ENCODE data around the gene ITGB2. TPM values are rescaled to one million over a fixed set of nuclear protein-coding genes. Genes with fewer than 3 reads are reported as not detected.
"Not testable (repeated sequence)": the region's sequence is repeated elsewhere in the genome, so short reads cannot be mapped to it uniquely, and the experiment has no call there.

Gene ITGB2
- total RNA-seq, 1 experiment from 2014 or later: 120 TPM

DNA sequence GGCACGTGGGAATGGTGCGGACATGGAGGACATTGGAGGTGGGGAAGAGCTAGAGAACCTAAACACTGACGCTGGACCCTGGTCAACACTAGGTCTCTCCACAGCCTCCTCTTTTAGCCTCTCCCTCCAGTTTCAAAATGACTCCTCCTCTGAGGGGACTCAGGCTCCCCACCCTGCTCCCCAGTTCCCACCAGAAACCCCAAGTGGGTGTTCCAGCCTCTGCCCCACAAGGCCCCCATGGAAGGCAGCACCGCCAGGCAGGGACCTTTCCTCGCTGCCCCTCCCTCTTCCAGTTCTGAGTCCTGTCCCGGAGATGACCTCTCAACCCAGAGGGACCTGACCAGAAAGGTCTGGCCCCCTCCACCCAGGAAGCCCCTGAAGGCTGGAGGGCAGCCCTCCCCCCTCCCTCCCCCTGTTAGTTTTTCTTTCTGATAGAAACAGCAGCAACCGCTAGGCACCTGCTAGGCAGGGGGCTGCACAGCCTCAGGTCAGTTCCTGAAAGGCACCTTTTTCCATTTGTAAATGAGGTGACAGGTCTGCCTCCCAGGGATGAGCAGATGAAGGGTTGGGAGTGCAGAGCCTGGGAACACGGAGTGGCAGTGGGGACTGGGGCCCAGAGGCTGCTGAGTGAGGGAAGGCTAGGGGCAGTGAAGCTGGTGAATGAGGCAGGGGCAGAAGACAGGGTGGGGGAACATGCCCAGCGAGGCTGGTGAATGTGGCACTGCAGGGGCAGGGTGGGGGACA lies 9.3 kb upstream of the ITGB2 start:
- Histone ChIP-seq H3K9me3 (replicated peaks) (no peaks in the 10 kb centered on the region), H3K27ac (peak overlapping the region; percentile 94; the same call in 1 of the 2 replicates), H3K27me3 (replicated peaks) (no peaks in the 10 kb centered on the region), H3K36me3 (peaks cover 11% of the 10 kb centered on the region), H3K4me3 (no peak overlapping the region), H3K4me1 (replicated peaks) (peaks cover 76% of the 10 kb centered on the region)
- DNase-seq (ENCODE audit: low read depth in 1 of 2, low spot score in 2 of 2): no peak

DNA sequence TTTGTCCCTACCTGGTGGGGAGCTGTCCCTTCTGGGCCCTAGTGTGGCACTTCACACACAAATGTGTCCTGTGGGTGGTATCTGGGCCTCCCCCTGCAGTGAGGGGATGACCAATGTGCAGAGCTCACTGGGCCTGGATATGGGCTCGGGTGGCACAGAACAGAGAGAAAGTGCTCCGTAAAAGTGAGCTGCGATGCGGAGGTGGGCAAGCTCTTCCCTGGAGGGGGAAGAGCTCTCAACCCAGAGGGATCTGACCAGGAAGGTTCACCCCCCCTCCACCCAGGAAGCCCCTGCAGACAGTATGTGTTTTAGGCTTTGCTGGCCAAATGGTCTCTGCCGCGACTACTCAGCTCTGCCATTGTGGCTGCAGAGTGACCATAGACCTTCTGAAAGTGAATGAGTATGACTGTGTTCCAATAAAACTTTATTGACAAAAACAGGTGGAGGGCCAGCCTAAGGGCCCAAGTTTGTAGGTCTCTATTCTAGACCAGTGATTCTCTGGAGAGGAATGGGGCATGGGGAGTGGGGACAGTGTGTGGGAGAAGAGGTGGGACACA lies 8.6 kb upstream of the ITGB2 start:
- Histone ChIP-seq H3K27me3 (replicated peaks) (no peaks in the 10 kb centered on the region), H3K27ac (peak overlapping the region; percentile 94), H3K4me3 (no peak overlapping the region), H3K36me3 (peaks cover 11% of the 10 kb centered on the region; the same call in 1 of the 2 replicates), H3K9me3 (replicated peaks) (no peaks in the 10 kb centered on the region), H3K4me1 (replicated peaks) (peaks cover 83% of the 10 kb centered on the region)
- DNase-seq (ENCODE audit: low read depth in 1 of 2, low spot score in 2 of 2): peak in 1 of 2 experiments; percentile 54

DNA sequence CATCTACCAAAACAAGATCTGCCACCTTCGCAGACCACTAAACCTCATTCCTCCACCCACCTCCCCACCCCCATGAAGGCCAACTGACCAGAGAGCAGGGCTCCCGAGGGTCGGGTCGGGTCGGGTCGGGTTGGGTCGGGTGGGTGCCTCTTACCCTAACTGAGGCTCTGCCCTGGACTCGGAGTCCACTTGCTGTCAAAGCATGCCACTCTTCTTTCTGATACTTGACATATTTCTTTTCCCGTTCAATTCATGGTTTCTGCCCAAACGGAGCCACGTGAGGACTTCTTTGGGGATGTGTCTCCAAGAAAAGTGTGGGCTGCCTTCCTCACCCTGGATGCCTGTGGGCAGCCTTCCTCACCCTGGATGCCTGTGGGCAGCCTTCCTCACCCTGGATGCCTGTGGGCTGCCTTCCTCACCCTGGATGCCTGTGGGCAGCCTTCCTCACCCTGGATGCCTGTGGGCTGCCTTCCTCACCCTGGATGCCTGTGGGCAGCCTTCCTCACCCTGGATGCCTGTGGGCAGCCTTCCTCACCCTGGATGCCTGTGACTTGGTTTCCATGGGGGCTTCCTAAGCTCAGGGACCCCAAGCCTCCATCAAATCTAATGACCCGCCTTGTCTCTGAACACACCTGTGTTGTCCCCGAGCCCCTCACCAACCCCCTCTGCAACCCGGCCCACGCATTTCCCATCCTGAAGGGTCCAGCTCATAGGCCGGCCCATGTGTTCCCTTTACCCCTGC lies 8.0 kb upstream of the ITGB2 start:
- peak in 1 of 2 experiments; percentile 82 for DNase-seq (ENCODE audit: low read depth in 1 of 2, low spot score in 2 of 2)
- Histone ChIP-seq H3K4me1 (replicated peaks) (peaks cover 88% of the 10 kb centered on the region), H3K27ac (peak overlapping the region; percentile 99), H3K4me3 (peak overlapping the region; percentile 41)
- H3K9me3 ChIP-seq (replicated peaks); H3K36me3 ChIP-seq; H3K27me3 ChIP-seq (replicated peaks): not testable (repeated sequence)

DNA sequence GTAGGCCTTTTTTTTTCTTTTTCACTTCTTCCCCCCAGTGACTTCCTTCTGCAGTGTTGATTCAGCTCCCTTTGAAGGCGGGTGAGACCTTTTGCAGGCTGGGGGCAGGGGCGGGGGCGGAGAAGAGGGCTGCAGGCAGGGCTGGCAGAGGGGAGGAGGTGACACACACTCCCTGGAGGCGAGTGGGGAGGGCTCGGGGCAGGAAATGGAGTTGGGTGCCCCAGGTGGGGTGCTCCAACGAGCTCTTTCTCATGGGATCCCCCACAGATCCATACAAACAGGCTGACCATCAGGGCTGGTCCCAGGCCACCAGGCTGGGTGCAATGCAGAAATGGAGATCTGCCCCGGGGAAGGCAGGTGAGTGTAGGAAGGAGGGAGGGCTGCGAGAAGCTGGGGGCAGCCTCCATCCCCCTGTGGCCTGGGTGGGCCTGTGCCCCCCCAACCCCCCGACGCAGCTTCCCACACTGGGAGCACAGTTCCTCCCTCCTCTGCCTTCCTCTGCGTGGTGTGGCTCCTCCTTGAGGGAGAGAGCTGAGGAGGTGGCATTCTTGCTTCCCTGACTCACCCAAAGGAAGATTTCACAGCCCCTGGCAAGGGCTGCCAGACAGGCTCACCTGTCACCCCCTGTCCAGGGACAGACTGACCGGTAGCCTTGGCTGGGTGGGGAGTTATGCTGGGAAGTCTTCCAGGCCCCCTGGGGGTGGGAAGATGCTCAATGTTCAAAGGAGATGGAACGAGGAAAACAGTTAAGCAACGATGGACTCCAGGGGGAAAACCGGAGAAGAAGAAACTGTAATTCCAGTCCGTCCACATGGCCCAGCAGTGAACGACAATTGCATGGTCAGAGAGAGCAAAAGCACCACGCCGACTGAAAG lies 7.1 kb upstream of the ITGB2 start:
- Histone ChIP-seq H3K36me3 (peaks cover 10% of the 10 kb centered on the region), H3K27ac (peak overlapping the region; percentile 99), H3K4me1 (replicated peaks) (peaks cover 86% of the 10 kb centered on the region), H3K27me3 (replicated peaks) (no peaks in the 10 kb centered on the region), H3K4me3 (peak overlapping the region; percentile 41), H3K9me3 (replicated peaks) (no peaks in the 10 kb centered on the region)
- peak; percentile 94 to 97 for DNase-seq (ENCODE audit: low read depth in 1 of 2, low spot score in 2 of 2)

DNA sequence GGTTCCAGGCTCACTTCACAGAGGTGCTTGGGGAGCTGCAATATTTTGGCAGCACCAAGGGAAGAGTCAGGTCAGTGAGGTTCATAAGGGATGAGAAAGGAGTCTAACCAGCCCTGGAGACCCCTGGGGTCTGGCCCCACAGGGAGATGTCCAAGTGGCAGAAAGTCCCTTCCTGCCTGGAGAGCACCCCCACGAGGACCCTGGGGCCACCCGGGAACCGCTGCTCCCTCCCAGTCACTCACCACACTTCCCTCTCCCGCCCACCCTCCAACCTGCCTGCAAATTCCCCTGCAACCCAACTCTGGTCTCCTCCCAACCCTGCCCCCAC lies 6.5 kb upstream of the ITGB2 start:
- peak overlapping the region; percentile 41 for H3K4me3 ChIP-seq
- no peaks in the 10 kb centered on the region for H3K27me3 ChIP-seq (replicated peaks)
- peaks cover 10% of the 10 kb centered on the region for H3K36me3 ChIP-seq
- H3K27ac ChIP-seq: peak overlapping the region; percentile 99
- no peak for DNase-seq (ENCODE audit: low read depth in 1 of 2, low spot score in 2 of 2)
- H3K9me3 ChIP-seq (replicated peaks): no peaks in the 10 kb centered on the region
- H3K4me1 ChIP-seq (replicated peaks): peaks cover 80% of the 10 kb centered on the region

DNA sequence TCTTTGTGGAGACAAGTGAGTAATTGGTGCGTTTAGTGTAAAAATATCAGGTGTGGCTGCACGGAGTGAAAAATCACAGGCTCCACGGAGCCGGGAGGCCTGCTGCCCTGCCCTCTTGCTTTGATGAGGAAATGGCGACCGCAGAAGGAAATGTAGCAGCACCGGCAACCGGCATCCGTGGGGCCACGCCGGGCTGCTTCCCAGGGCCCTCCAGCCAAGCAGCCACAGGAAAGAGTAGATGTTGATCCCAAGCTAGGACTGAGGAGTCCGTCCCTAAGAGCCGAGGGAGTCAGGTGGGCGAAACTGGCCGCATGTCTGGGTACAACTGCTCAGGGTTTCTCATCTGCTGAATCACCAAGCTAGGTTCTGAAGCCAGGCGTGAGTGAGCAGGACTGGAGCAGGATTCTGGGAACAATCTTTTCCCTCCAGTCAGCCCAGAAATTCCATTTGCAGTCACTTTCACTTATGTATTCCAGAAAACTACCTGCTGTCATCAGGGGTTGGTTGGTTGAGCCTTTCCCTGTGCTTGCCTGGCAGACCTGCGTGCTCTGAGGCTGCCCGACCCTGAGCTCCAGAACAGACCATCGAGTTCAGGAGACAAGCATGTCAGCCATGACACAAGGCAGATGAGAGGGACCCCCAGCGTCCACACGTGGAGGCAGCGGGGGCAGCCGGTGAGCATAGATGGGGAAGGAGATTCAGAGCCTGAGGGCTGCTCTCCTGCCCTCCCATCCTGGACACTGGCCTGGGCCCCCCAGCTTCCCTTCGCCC lies 5.8 kb upstream of the ITGB2 start:
- Histone ChIP-seq H3K4me1 (replicated peaks) (peaks cover 73% of the 10 kb centered on the region), H3K27ac (peak overlapping the region; percentile 99), H3K9me3 (replicated peaks) (no peaks in the 10 kb centered on the region), H3K27me3 (replicated peaks) (no peaks in the 10 kb centered on the region), H3K36me3 (peaks cover 10% of the 10 kb centered on the region), H3K4me3 (no peak overlapping the region)
- DNase-seq (ENCODE audit: low read depth in 1 of 2, low spot score in 2 of 2): no peak

DNA sequence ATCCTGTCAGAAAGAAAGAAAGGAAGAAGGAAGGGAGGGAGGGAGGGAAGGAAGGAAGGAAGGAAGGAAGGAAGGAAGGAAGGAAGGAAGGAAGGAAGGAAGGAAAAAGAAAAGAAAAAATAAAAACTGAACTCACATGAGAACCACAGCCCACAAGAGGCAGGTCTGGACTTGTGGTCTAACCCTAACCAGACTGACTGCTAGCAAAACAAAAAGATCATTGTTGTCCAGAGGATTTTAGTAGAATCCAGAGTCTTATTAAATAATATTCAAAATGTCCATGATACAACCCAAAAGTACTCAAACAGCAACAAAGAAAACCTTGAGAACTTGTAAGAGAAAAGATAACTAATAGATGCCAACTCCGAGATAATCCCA lies 4.7 kb upstream of the ITGB2 start:
- Histone ChIP-seq H3K4me3 (no peak overlapping the region), H3K27ac (peak overlapping the region; percentile 36), H3K36me3 (peaks cover 17% of the 10 kb centered on the region), H3K27me3 (replicated peaks) (no peaks in the 10 kb centered on the region), H3K4me1 (replicated peaks) (peaks cover 62% of the 10 kb centered on the region), H3K9me3 (replicated peaks) (no peaks in the 10 kb centered on the region)
- DNase-seq (ENCODE audit: low read depth in 1 of 2, low spot score in 2 of 2): no peak

DNA sequence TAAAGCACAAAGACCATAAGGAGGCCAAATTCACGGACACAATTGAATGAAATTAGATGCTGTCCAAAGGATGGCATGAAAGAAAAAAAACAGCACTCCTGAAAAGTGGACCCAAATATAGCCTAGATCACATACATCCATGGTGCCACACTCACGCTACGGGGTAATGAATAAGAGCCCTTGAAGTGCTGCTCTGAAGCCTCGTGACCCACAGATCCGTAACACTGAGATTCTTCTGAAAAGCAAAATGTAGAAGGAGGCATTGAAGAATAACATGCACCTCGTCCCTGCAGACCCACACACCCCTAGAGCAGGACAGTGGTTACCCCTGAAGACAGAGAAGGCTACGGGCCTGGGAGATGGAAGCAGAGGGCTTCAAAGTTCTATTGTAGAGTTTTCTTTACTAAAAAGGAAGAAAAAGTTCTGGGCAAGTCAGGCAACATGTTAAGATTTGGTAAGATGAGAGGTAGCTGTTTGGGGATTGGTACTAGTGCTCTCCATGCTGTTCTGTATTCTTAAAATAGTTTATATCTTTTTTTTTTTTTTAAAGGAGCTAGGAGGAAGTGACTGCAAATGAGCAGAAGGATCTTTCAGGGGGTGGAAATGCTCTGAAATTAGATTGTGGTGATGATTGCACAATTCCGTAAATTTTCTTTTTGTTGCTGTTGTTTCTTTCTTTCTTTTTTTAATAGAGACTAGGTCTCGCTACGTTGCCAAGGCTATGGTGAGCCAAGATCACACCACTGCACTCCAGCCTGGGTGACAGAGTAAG lies 4.1 kb upstream of the ITGB2 start:
- H3K4me3 ChIP-seq: no peak overlapping the region
- peaks cover 56% of the 10 kb centered on the region for H3K4me1 ChIP-seq (replicated peaks)
- peak in 1 of 2 experiments; percentile 25 for DNase-seq (ENCODE audit: low read depth in 1 of 2, low spot score in 2 of 2)
- peaks cover 22% of the 10 kb centered on the region for H3K36me3 ChIP-seq
- no peaks in the 10 kb centered on the region for H3K9me3 ChIP-seq (replicated peaks)
- peak overlapping the region; percentile 36 for H3K27ac ChIP-seq
- no peaks in the 10 kb centered on the region for H3K27me3 ChIP-seq (replicated peaks)

DNA sequence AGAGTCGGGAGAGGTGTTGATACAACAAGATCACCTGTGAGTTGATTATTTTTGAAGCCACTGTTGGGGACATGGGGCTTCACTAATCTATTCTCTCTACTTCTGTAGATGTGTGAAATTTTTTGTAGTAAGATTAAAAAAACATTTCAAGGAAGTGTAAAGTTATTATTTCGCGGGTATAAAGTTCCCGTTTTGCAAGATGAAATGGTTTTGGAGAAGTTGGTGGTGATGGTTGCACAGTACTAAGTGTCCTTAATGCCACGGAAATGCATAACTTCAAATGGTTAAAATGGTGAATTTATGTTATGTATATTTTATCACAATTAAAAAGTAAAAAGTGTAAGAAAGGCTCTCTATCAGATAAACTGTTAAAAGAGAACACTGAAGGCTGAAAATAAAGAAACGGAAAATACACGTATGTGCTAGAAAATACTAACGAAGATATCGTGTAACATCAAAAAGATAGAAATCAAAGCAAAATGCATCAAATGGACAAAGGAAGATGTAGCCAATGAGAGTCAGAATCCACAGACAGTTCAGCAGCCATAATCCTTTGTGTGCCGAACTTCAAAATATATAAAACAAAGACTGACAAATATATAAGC lies 2.9 kb upstream of the ITGB2 start:
- Histone ChIP-seq H3K9me3 (replicated peaks) (no peaks in the 10 kb centered on the region), H3K27me3 (replicated peaks) (no peaks in the 10 kb centered on the region), H3K27ac (no peak overlapping the region), H3K36me3 (peaks cover 22% of the 10 kb centered on the region), H3K4me1 (replicated peaks) (peaks cover 46% of the 10 kb centered on the region), H3K4me3 (no peak overlapping the region)
- DNase-seq (ENCODE audit: low read depth in 1 of 2, low spot score in 2 of 2): no peak

DNA sequence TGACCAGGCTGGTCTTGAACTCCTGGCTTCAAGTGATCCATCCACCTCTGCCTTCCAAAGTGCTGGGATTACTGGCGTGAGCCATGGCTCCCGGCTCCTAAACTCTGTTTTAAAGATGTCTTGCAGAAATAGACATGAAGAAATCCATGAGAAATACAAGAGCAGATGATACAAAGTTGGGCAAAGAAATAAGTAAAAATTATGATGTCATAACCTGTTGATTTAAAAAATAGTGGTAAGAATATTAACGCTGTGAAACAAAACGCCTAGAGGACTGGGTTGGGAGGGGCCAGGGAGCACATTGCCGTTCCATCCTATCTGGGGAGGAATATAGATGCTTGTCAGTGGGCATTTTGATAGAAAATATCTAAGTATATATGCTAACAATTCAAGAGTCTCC lies 1.2 kb upstream of the ITGB2 start:
- H3K4me1 ChIP-seq (replicated peaks): peaks cover 38% of the 10 kb centered on the region
- DNase-seq (ENCODE audit: low read depth in 1 of 2, low spot score in 2 of 2): no peak
- H3K4me3 ChIP-seq: no peak overlapping the region
- no peaks in the 10 kb centered on the region for H3K27me3 ChIP-seq (replicated peaks)
- no peaks in the 10 kb centered on the region for H3K9me3 ChIP-seq (replicated peaks)
- peaks cover 29% of the 10 kb centered on the region for H3K36me3 ChIP-seq
- H3K27ac ChIP-seq: no peak overlapping the region

DNA sequence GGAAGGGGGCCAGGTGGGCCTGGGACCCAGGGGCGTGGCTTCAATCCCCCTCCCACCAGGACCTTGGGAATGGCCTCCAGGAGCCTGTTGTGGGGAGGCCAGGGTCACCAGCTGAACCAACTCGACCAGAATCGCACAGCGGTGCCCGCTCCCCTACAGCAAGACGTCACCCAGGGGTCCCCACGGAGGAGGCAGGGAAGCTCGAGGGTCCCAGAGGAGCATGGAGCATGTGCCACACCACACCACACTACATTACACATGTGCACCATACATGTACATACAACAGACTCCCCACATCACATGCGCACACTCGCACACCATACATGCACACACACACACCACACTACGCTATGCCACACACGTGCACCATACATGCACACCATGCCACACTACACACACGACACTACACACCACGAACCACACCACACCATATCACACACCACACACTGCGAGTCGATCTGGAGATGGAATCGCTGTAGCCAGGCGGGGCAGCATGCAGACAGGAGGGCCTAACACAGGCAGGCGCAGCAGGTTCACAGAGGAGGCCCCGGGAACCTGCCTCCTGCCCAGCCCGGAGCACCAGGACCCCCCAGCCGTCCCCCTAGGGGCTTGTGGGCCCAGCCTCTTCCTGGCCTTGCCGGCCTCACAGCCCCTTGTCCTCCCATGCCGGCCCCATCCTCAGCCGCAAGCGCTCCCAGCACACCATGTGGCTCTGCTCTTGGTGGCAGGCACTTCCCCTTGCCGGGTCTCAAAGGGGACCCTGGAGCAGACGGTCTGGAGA lies 596 bp downstream of the ITGB2 start:
- no peaks in the 10 kb centered on the region for H3K27me3 ChIP-seq (replicated peaks)
- peaks cover 40% of the 10 kb centered on the region for H3K4me1 ChIP-seq (replicated peaks)
- peaks cover 26% of the 10 kb centered on the region for H3K36me3 ChIP-seq
- no peak overlapping the region for H3K27ac ChIP-seq
- H3K9me3 ChIP-seq (replicated peaks): no peaks in the 10 kb centered on the region
- no peak overlapping the region for H3K4me3 ChIP-seq
- DNase-seq (ENCODE audit: low read depth in 1 of 2, low spot score in 2 of 2): no peak
